Astrocyte (in vitro differentiated cells and primary cell): ENCODE data around the gene MCM8.

Experiments used
- EZH2 ChIP-seq: IDR thresholded peaks from 2 replicates; pipeline ENCODE4 v1.6.1; 2012; ENCODE audit warnings: mild to moderate bottlenecking, low read length, inconsistent platforms; ENCODE audit not compliant: insufficient read depth
- TF ChIP-seq, protein P1 (sequence below): IDR thresholded peaks from 2 replicates; pipeline ENCODE4 v1.5.1; 2011; ENCODE audit warnings: low read depth, mild to moderate bottlenecking, inconsistent platforms, low read length, moderate library complexity; ENCODE audit not compliant: insufficient read depth

DNA sequence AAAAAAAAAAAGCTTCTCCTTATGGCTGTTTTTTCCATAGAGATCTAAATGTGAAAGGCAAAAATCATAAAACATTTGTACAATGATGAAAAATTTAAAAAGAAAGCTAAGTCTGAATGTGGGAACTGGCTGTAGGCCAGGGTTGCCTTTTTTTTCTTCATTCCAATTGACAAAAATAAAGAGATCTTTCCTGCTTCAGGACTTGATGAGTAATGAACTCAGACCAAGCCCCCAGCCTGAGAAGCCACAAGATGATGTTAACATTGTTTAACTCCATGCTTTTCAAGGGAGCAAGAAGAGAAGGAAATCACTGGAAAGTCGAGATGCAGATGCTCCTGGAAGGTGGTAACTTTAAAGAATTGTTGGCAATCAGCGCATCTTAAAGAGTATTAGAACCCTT, 41.5 kb upstream of the MCM8 start:
- no peak for TF ChIP-seq EZH2
- TF ChIP-seq, protein P1, sequence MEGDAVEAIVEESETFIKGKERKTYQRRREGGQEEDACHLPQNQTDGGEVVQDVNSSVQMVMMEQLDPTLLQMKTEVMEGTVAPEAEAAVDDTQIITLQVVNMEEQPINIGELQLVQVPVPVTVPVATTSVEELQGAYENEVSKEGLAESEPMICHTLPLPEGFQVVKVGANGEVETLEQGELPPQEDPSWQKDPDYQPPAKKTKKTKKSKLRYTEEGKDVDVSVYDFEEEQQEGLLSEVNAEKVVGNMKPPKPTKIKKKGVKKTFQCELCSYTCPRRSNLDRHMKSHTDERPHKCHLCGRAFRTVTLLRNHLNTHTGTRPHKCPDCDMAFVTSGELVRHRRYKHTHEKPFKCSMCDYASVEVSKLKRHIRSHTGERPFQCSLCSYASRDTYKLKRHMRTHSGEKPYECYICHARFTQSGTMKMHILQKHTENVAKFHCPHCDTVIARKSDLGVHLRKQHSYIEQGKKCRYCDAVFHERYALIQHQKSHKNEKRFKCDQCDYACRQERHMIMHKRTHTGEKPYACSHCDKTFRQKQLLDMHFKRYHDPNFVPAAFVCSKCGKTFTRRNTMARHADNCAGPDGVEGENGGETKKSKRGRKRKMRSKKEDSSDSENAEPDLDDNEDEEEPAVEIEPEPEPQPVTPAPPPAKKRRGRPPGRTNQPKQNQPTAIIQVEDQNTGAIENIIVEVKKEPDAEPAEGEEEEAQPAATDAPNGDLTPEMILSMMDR: no peak
